ENCODE data around the gene ADGRG7.

ADGRG7 gene

DNA sequence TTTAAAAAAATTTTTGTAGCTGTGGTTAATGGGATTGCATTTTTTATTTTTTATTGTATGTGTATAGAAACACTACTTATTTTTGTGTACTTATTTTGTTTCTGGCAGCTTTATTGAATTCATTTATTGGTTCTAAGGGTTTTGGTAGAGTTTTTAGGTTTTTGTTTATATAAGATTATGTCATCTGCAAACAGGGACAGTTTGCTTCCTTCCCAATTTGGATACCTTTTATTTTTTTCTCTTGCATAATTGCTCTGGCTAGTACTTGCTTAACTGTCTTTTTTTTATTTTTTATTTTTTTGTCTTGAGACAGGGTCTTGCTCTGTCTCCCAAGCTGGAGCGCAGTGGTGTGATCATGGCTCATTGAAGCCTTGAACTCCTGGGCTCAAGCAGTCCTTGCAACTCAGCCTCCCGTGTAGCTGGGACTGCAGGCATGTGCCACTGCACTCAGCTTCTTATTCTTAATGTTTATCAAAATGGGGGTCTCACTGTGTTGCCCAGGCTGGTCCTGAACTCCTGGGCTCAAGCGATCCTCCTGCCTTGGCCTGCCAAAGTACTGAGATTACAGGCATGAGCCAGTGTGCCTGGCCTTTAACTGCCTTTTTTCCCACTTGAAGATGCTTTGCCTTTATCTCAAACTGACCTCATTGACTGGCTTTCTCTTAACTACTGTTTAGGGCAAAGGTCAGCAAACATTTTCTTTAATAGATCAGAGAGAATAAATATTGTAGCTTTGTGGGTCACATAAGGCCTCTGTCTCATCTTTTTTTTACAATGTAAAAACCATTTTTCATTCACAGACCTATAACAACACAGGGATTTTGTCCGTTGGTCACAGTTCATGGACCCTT, 108.5 kb downstream of the ADGRG7 start:
- DNase-seq, result no peak
- in situ Hi-C loops (cut with MboI; ENCODE audit: low pct_unique_long_range_greater_than_20kb, low sequenced_read_pairs), result no loop called here

DNA sequence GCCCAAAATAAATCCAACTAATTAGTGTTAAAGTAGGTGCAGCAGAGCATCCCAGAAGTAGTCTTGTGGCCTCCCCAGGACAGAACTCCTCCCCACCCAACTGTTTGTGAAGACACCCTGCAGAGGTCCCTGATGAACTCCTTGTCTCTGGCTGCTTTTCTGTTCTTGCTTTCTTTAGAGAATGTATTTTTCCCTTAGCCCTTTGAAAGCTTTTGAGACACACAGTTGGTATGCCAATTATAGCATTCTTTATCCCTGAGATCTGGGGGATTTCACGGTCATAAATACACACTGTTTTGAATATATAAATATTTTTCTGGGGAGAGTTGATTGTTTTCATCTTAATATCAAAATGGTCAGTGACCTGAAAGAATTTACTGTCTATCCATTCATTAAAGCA, 109.7 kb downstream of the ADGRG7 start:
- in situ Hi-C loops (cut with MboI; ENCODE audit: low pct_unique_long_range_greater_than_20kb, low sequenced_read_pairs), result no loop called here

DNA sequence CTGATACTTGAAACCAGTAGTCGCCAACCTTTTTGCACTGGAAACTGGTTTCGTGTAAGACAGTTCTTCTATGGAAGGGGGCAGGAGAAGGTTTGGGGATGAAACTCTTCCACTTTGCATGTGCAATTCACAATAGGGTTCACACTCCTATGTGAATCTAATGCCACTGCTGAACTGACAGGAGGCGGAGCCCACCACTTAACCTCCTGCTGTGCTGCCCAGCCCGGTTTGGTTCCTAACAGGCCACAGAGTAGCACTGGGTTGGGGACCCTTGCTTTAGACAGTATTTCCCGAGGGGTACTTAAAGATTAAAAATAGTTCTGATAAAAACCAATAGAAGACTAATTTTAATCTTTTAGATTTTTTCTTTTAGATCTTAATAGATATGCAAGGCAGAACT, 111.0 kb downstream of the ADGRG7 start:
- in situ Hi-C loops (cut with MboI; ENCODE audit: low pct_unique_long_range_greater_than_20kb, low sequenced_read_pairs), result no loop called here
- no peak for DNase-seq

More for the DNA sequence above, 109.7 kb downstream of the ADGRG7 start:
- no peak for DNase-seq

DNA sequence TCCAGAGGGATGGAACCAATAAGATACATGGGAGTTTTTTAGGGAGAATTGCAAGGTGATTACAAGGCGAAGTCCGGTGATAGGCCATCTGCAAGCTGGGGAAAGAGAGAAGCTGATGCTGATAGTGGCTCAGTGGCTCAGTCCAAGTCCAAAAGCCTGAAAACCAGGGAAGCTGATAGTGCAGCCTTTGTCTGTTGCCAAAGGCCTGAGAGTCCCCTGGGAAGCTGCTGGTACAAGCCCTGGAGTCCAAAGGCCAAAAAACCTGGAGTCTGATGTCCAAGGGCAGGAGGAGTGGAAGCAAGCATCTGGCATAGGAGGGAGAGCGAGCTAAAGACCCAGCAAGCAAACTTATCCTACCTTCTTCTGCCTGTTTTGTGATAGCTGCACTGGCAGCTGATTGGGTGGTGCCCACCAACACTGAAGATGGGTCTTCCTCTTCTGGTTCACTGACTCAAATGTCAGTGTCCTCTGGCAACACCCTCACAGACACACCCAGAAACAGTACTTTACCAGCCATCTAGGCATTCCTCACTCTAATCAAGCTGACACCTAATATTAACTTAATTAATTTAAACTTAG, 116.6 kb downstream of the ADGRG7 start:
- in situ Hi-C loops (cut with MboI; ENCODE audit: low pct_unique_long_range_greater_than_20kb, low sequenced_read_pairs), result no loop called here
- no peak for DNase-seq

DNA sequence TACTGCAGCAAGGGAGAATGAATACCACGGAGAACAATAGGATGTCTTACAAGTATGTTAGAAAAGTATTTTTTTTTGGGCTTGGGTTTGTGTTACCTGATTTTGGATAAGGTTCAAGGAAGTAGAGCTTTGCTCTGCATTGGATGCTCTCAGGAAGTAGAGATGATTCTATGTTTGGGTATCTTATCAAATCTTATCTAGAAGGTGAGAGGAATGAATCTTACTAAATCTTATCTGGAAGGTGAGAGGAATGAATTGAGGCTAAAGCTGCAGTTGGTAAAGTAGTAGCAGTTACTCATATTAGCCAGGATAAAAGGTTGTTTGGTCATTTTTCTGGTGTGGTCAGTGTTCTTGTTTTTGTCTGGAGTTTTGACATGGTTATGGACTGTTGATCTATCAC, 117.3 kb downstream of the ADGRG7 start:
- no peak for DNase-seq
- in situ Hi-C loops (cut with MboI; ENCODE audit: low pct_unique_long_range_greater_than_20kb, low sequenced_read_pairs), result no loop called here

DNA sequence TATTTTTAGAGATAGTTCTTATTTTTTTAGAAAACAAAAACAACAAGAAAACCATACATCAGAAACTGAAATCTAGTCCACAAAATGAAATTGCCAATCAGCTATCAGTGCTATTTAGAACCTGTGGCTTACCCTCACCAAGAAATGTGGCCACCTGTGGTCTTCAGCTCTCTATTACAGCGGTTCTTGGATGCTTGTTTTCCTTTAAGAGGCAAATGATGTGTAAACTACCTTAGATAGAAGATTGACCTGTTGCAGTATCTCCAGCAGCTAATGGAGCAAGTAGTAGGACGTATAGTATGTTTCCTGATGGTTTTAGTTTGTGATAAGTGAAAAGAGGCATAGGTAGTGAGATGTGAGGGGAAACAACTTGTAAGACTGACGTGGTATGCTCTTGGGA, 121.1 kb downstream of the ADGRG7 start:
- in situ Hi-C loops (cut with MboI; ENCODE audit: low pct_unique_long_range_greater_than_20kb, low sequenced_read_pairs), result no loop called here
- no peak for DNase-seq

DNA sequence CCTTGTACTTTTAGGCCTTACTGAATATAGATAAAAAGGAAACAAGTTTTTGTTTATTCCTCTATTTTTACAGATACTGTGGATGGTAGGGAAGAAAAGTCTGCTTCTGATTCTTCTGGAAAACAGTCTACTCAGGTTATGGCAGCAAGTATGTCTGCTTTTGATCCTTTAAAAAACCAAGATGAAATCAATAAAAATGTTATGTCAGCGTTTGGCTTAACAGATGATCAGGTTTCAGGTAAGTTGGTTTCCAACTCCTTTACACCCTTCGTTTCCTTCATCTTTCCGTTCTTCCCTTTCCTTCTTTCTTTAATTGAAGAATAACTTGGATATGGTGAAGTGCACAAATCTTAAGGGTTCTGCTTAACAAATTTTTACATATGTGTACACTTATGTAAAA, 123.0 kb downstream of the ADGRG7 start:
- no peak for DNase-seq
- in situ Hi-C loops (cut with MboI; ENCODE audit: low pct_unique_long_range_greater_than_20kb, low sequenced_read_pairs), result no loop called here

DNA sequence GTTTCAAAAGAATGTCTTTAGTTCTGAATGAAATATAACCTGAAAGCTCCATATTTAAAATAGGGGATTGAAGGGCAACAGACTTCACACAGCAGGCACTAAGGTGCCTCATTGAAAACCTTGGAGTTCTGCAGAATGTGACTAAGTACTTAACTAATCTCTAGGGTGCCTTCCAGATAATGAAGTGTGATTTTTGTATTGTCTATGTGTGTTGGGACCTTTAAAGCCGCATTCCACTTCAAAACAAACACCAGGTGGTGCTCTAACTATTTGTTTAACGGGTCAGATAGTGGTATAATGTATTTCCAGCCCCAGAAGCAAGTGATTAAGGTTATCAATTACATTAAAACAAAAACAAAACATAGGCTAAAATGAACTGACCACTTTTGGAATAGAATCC, 127.9 kb downstream of the ADGRG7 start:
- in situ Hi-C loops (cut with MboI; ENCODE audit: low pct_unique_long_range_greater_than_20kb, low sequenced_read_pairs), result no loop called here
- DNase-seq, result peak; percentile 18

DNA sequence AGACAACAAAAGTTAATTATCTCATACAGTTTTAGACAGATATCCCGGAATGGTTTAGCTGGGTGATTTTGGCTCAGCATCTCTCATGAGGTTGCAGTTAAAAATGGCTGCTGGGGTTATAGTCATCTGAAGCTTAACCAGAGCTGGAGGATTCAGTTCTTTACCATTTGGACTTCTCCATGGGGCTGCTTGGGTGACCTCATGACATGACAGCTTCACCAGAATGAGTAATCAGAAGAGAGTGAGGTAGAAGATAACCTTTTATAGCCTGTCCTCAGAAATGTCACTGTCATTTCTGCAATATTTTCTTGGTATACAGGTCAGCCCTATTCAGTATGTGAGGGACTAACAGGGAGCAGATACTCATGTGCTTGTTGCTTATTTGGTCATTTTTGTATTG, 130.8 kb downstream of the ADGRG7 start:
- no peak for DNase-seq
- in situ Hi-C loops (cut with MboI; ENCODE audit: low pct_unique_long_range_greater_than_20kb, low sequenced_read_pairs), result no loop called here

DNA sequence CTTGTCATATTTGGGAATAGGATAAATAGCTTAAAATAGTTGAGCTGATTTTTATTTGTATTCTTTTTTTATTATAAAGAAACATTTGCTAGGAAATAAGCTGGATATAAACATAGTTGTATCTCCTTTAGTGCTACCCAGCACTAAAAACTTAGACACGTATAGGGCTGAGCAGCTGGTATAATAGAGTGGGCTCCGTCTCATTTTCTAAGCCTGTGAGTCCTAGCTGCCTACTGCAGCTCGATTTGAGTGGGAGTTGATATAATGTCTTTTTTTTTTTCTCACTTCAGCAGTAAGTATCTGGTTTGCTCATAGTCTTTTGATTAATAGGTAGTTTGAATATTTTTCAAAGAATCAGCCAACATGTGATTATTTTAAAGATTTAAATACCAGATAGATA, 134.1 kb downstream of the ADGRG7 start:
- in situ Hi-C loops (cut with MboI; ENCODE audit: low pct_unique_long_range_greater_than_20kb, low sequenced_read_pairs), result no loop called here
- no peak for DNase-seq

DNA sequence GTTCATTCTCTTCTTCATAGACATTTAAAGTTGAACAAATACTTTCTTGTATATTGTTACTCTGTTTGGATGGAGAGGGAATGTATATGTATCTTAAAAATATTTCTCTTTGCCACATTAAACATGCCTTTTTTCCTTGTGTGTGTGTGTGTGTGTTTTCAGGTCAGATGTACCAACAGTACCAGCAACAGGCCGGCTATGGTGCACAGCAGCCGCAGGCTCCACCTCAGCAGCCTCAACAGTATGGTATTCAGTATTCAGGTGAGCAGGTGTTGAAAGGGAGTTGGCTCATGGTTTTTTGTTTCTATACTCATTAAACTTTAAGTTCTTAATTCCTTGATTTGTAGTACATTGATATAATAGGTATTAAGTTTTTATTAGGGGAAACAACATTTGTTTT, 135.3 kb downstream of the ADGRG7 start:
- in situ Hi-C loops (cut with MboI; ENCODE audit: low pct_unique_long_range_greater_than_20kb, low sequenced_read_pairs), result no loop called here
- no peak for DNase-seq

All from KBM-7 (cell line).